T-helper 17 cell (primary cell): ENCODE results near the gene GMNN. TPM values are rescaled to one million over a fixed set of nuclear protein-coding genes. Genes with fewer than 3 reads are reported as not detected.
"Not testable (repeated sequence)": the region's sequence is repeated elsewhere in the genome, so short reads cannot be mapped to it uniquely, and the experiment has no call there.

Experiments used
- ATAC-seq: fragments of 150-1000 bp; cut with Tn5 transposase; 2 replicates; pipeline ENCODE4 v1.10.0; 2021; ENCODE audit warnings: mild to moderate bottlenecking, moderate library complexity
- DNase-seq, 3 donors: peaks; one replicate each; pipeline versions ENCODE4 v3.0.0 to v3.0.0-alpha.2; 2020 to 2021
- H3K9me3 ChIP-seq: one replicate; pipeline ENCODE4 v1.7.0; 2013; ENCODE audit warnings: low read length, mild to moderate bottlenecking; ENCODE audit not compliant: control insufficient read depth, poor library complexity, severe bottlenecking
- H3K27ac Mint-ChIP-seq: one replicate; pipeline ENCODE4 v1.8.0; 2022; ENCODE audit warnings: mild to moderate bottlenecking, moderate library complexity, mixed read lengths
- H3K27me3 Mint-ChIP-seq: one replicate; pipeline ENCODE4 v1.8.0; 2022; ENCODE audit warnings: mixed read lengths
- H3K36me3 Mint-ChIP-seq: one replicate; pipeline ENCODE4 v1.8.0; 2022; ENCODE audit warnings: low read depth, mixed read lengths
- H3K4me1 Mint-ChIP-seq: one replicate; pipeline ENCODE4 v1.8.0; 2022; ENCODE audit warnings: mild to moderate bottlenecking, mixed read lengths
- H3K4me3 Mint-ChIP-seq: one replicate; pipeline ENCODE4 v1.8.0; 2022; ENCODE audit warnings: mild to moderate bottlenecking, moderate library complexity, mixed read lengths
- total RNA-seq, 4 donors: library from RNA in 2 of 4; stranded (reverse) in 2 of 4; gene quantifications; one replicate each; pipeline ENCODE4 v1.2.3 and lab custom pipeline; 2022 to 2026

The GMNN gene
- total RNA-seq, 2 donors from 2014 or later, result 11.7 to 15.3 TPM

GRCh38 chr6:24752503-24752902, 22.2 kb upstream of the GMNN start:
- Mint-ChIP-seq H3K27me3 (peaks cover 13% of the 10 kb centered on the region), H3K36me3 (peaks cover 4% of the 10 kb centered on the region), H3K4me1 (peaks cover 5% of the 10 kb centered on the region), H3K27ac (no peak overlapping the region), H3K4me3 (no peak overlapping the region)
- ATAC-seq, result no peak
- DNase-seq, result no peak
- H3K9me3 ChIP-seq, result no peaks in the 10 kb centered on the region

DNA sequence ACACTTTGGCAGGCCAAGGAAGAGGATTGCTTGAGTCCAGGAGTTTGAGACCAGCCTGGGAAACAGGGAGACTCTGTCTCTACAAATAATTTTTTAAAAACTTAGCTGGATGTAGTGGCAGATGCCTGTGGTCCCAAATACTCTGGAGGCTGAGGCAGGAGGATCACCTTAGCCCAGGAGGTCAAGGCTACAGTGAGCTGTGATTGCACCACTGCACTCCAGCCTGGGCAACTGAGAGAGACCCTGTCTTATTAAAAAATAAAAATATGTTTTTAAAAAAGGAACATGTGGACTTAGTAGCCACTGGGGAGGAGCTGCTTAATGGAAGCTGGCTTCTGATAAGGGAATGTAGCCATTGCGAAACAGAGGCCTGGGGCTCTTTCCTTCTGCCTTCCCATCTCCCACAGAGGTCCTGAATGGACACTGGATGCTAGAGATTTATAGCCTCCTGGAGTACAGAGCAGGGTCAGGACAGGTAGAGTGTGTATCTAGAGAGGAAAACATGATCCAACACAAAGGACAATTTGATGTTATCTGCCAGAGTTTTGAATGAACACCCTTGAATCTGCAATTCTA, 21.7 kb upstream of the GMNN start:
- no peak overlapping the region for H3K27ac Mint-ChIP-seq
- H3K4me3 Mint-ChIP-seq, result no peak overlapping the region
- H3K36me3 Mint-ChIP-seq, result peaks cover 4% of the 10 kb centered on the region
- ATAC-seq (no peak), DNase-seq (no peak)
- H3K4me1 Mint-ChIP-seq, result peaks cover 5% of the 10 kb centered on the region
- H3K9me3 ChIP-seq, result no peaks in the 10 kb centered on the region
- peaks cover 13% of the 10 kb centered on the region for H3K27me3 Mint-ChIP-seq

DNA sequence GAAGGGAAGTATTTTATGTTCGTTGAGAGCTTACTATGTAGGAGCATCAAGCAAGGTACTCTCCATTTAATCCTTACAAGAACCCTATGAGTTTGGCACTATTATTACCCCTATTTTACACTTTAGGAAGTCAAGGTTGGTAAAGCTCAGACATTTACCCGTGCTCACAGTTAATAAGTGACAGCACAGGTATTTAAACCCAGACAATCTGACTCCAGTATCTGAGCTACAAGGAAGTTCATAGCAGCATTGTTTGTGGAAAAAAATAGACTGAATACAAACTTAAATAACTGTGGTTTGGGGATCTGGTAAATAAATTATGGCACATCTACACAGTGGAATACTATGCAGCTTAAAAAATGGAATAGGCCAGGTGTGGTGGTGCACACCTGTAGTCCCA, 21.2 kb upstream of the GMNN start:
- H3K36me3 Mint-ChIP-seq, result peaks cover 4% of the 10 kb centered on the region
- no peak for DNase-seq
- no peak overlapping the region for H3K27ac Mint-ChIP-seq
- ATAC-seq, result no peak
- H3K4me3 Mint-ChIP-seq, result no peak overlapping the region
- no peaks in the 10 kb centered on the region for H3K9me3 ChIP-seq
- H3K27me3 Mint-ChIP-seq, result peaks cover 13% of the 10 kb centered on the region
- H3K4me1 Mint-ChIP-seq, result peaks cover 5% of the 10 kb centered on the region

DNA sequence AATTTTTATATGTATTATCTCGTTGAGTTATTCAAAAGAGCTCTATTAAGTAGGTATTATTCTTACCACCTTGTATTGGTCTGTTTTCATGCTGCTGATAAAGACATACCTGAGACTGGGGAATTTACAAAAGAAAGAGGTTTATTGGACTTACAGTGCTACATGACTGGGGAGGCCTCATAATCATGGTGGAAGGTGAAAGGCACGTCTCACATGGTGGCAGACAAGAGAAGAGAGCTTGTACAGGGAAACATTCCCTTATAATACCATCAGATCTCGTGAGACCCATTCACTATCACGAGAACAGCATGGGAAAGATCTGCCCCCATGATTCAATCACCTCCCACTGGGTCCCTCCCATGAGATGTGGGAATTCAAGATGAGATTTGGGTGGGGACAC, 20.4 kb upstream of the GMNN start:
- not testable (repeated sequence) for H3K36me3 Mint-ChIP-seq, H3K4me3 Mint-ChIP-seq, DNase-seq, ATAC-seq, H3K27ac Mint-ChIP-seq, H3K9me3 ChIP-seq, H3K27me3 Mint-ChIP-seq, H3K4me1 Mint-ChIP-seq

DNA sequence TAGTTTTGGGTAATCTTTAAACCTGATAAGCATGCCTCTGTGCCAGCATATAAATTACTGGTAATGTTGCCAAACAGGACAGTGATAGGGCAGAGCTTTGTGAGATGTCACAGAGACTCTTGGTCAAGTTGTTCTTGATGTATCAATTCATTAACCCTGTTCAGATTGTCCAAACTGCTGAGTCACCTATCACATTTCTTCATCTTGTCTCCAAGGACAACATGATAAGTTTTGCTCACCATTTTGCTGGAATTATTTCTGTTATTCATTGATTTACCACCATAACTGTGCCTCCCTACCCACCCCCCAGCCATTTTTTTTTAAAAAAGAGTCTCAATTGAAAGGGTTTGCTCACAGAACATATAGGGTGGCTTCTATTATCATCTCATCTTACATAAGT, 19.5 kb upstream of the GMNN start:
- DNase-seq, result no peak
- no peaks in the 10 kb centered on the region for H3K9me3 ChIP-seq
- no peaks in the 10 kb centered on the region for H3K4me1 Mint-ChIP-seq
- peaks cover 4% of the 10 kb centered on the region for H3K36me3 Mint-ChIP-seq
- ATAC-seq, result no peak
- peaks cover 6% of the 10 kb centered on the region for H3K27me3 Mint-ChIP-seq
- H3K4me3 Mint-ChIP-seq, result no peak overlapping the region
- H3K27ac Mint-ChIP-seq, result no peak overlapping the region

DNA sequence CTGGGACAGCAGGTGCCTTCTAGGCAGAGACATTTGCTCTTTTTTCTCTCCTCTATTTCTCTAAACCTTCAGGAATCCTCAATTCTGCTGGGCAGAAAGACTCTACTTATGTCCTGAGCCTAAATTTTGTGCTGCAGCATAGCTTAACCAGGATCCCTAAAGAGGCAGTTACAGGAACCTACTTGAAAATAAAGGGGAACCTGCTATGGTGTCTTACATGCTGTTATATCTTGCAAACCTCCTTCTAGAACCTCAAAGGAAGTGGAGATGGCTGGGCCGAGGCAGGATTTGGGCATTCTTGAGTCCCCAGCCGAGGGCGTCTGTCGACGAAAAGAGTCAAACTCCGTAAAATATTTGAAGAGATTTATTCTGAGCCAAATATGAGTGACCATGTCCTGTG, 17.1 kb upstream of the GMNN start:
- H3K36me3 Mint-ChIP-seq, result peaks cover 3% of the 10 kb centered on the region
- peaks cover 6% of the 10 kb centered on the region for H3K27me3 Mint-ChIP-seq
- H3K9me3 ChIP-seq, result no peaks in the 10 kb centered on the region
- H3K4me1 Mint-ChIP-seq, result no peaks in the 10 kb centered on the region
- no peak overlapping the region for H3K27ac Mint-ChIP-seq
- ATAC-seq (no peak), DNase-seq (no peak)
- H3K4me3 Mint-ChIP-seq, result no peak overlapping the region

- no peaks in the 10 kb centered on the region for H3K27me3 Mint-ChIP-seq
- H3K4me1 Mint-ChIP-seq, result peaks cover 5% of the 10 kb centered on the region
- no peak for DNase-seq
These were observed 15.0 kb upstream of the GMNN start for GRCh38 chr6:24759718-24760117.

DNA sequence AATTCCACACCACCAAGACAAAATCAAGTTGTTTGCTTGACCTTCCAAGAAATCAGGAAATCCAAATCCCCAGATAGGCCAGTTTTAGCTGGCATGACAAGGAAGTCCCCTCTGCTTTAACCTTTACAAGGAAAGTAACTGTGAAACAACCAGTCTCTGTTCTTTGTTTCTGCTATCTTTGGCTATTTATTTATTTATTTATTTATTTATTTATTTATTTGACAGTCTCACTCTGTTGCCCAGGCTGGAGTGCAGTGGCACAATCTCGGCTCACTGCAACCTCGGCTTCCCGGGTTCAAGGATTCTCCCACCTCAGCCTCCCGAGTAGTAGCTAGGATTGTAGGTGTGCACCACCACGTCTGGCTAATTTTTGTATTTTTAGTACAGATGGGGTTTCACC, 14.5 kb upstream of the GMNN start:
- no peak overlapping the region for H3K4me3 Mint-ChIP-seq
- H3K27ac Mint-ChIP-seq, result peak overlapping the region; percentile 39
- ATAC-seq, result no peak
- H3K36me3 Mint-ChIP-seq, result peaks cover 3% of the 10 kb centered on the region
- H3K9me3 ChIP-seq, result no peaks in the 10 kb centered on the region
- H3K4me1 Mint-ChIP-seq, result peaks cover 6% of the 10 kb centered on the region
- DNase-seq, result no peak
- H3K27me3 Mint-ChIP-seq, result no peaks in the 10 kb centered on the region

More at GRCh38 chr6:24759718-24760117, 15.0 kb upstream of the GMNN start:
- H3K9me3 ChIP-seq, result no peaks in the 10 kb centered on the region
- Mint-ChIP-seq H3K27ac (no peak overlapping the region), H3K4me3 (no peak overlapping the region), H3K36me3 (peaks cover 3% of the 10 kb centered on the region)
- ATAC-seq, result no peak

GRCh38 chr6:24761193-24761835, 13.4 kb upstream of the GMNN start:
- peaks cover 3% of the 10 kb centered on the region for H3K36me3 Mint-ChIP-seq
- ATAC-seq (no peak), DNase-seq (no peak)
- no peak overlapping the region for H3K4me3 Mint-ChIP-seq
- H3K4me1 Mint-ChIP-seq, result peaks cover 6% of the 10 kb centered on the region
- H3K27ac Mint-ChIP-seq, result no peak overlapping the region
- H3K9me3 ChIP-seq, result no peaks in the 10 kb centered on the region
- H3K27me3 Mint-ChIP-seq, result no peaks in the 10 kb centered on the region

DNA sequence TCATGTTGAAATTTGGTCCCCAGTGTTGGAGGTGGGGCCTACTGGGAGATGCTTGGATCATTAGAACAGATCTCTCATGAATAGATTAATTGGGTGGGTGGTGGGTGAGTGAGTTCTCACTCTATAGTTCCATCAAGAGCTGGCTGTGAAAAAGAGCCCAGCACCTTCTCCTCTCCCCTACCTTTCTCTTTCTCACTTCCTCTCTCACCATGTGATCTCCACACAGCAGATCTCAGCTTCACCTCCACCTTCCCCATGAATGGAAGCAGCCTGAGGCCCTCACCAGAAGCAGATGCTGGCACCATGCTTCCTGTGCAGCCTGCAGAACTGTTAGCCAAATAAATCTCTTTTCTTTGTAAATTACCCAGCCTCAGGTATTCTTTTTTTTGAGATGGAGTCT, 12.9 kb upstream of the GMNN start:
- no peaks in the 10 kb centered on the region for H3K9me3 ChIP-seq
- Mint-ChIP-seq H3K27ac (no peak overlapping the region), H3K36me3 (peaks cover 3% of the 10 kb centered on the region), H3K4me3 (no peak overlapping the region), H3K4me1 (peaks cover 6% of the 10 kb centered on the region), H3K27me3 (no peaks in the 10 kb centered on the region)
- ATAC-seq (no peak), DNase-seq (no peak)

DNA sequence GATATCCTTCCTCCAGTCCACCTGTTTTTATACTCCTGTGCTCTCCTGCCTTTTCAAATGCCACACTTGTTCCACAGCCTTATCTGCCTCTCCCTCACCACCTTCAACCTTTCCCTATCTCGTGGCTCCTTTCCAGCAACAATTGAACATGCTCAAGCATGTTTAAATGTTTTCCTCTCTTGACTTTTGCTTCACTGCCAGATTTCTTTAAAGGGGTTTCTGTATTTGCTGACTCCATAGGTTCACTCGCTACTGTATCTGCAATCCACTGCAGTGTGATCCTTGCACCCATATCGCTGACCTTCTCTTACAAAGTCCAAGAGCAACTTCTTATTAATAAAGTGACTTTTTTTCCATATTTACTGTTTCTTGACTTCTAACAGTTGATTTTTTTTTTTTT, 11.2 kb upstream of the GMNN start:
- H3K27me3 Mint-ChIP-seq, result no peaks in the 10 kb centered on the region
- H3K36me3 Mint-ChIP-seq, result peaks cover 3% of the 10 kb centered on the region
- H3K4me1 Mint-ChIP-seq, result peaks cover 7% of the 10 kb centered on the region
- no peak overlapping the region for H3K4me3 Mint-ChIP-seq
- no peaks in the 10 kb centered on the region for H3K9me3 ChIP-seq
- DNase-seq, result no peak
- no peak for ATAC-seq
- no peak overlapping the region for H3K27ac Mint-ChIP-seq

DNA sequence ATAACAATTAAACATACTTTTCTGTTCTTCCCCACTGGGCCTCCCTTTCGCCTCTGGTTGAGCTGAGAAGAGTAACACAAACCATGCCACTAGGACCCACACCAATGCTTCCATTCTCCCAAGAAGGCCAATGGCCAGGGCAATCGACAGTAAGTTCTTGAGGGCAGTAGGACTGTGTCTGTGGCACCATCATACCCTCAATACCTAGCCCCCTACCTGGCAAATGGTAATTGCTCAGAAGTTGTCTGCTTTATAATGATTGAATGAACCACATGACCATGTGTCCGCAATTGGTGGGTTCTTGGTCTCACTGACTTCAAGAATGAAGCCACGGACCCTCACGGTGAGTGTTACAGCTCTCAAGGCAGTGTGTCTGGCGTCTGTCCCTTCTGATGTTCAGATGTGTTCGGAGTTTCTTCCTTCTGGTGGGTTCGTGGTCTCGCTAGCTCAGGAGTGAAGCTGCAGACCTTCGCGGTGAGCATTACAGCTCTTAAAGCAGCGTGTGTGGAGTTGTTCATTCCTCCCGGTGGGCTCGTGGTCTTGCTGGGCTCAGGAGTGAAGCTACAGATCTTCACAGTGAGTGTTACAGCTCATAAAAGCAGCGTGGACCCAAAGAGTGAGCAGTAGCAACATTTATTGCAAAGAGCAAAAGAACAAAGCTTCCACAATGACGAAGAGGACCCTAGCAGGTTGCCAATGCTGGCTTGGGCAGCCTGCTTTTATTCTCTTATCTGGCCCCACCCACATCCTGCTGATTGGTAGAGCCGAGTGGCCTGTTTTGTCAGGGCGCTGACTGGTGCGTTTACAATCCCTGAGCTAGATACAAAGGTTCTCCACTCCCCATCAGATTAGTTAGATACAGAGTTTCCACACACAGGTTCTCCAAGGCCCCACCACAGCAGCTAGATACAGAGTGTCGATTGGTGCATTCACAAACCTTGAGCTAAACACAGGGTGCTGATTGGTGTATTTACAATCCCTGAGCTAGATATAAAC, 9.6 kb upstream of the GMNN start:
- not testable (repeated sequence) for H3K36me3 Mint-ChIP-seq, ATAC-seq, H3K4me1 Mint-ChIP-seq, H3K9me3 ChIP-seq, H3K4me3 Mint-ChIP-seq, DNase-seq, H3K27me3 Mint-ChIP-seq, H3K27ac Mint-ChIP-seq

DNA sequence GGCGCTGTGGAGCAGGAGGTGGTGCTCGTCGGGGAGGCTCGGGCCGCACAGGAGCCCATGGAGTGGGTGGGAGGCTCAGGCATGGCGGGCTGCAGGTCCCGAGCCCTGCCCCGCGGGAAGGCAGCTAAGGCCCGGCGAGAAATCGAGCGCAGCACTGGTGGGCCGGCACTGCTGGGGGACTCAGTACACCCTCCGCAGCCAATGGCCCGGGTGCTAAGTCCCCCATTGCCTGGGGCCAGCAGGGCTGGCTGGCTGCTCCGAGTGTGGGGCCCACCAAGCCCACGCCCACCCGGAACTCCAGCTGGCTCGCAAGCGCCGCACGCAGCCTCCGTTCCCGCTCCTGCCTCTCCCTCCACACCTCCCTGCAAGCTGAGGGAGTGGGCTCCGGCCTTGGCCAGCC, 8.8 kb upstream of the GMNN start:
- not testable (repeated sequence) for H3K27me3 Mint-ChIP-seq, ATAC-seq, H3K9me3 ChIP-seq, DNase-seq, H3K4me1 Mint-ChIP-seq, H3K27ac Mint-ChIP-seq, H3K36me3 Mint-ChIP-seq, H3K4me3 Mint-ChIP-seq
